ENCODE results near the gene NEDD4. TPM values are rescaled to one million over a fixed set of nuclear protein-coding genes. Genes with fewer than 3 reads are reported as not detected.

The NEDD4 gene
- total and polyA plus RNA-seq, 3 donors from 2014 or later = 3.7 to 8.3 (median 6.4) TPM

DNA sequence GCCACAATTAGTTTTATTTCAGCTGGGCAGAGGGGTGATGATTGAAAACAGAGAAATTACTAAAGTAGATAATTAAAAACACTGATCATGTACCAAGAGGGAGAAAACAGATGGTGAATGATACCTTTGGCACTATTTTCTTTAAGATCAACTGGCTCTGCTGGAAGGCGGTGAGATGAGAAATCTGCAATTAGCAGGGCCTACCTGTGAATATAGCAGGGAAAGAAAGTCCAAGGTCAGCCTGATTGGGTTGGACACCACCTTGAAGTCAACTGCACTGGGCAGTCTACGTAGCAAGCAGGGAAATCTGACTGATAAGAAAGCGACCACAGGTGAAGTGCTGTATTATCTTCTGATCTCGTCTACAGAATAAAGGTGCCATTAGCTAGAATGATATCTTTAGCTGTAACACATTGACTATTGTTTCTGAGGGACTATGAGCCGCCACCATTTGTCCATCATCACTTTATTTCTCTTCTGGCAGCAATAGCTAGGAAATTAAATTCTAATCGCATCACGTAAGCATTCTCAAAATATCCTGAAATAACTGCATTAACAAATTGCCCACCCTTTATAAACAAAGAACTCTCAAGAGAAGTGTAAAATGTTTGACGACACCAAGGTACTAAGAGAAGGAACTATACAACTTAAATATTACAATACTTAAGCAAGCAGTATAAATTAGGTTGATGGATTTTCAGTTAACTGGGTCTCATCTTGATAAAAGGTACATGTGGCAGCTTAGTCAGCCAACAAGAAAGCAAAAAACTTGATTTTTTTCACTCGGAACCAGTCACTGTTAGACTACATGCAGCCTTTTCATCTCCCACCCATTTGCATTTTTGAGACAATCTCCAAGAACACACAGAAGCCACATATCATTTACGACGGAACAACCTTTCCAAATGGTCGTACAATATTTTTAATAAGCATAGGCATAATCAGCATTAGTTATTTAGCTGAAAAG, 1.3 kb downstream of the NEDD4 start:
- Histone ChIP-seq H3K9me3 (no peaks in the 10 kb centered on the region), H3K4me3 (peak overlapping the region; percentile 87 to 88), H3K27me3 (no peaks in the 10 kb centered on the region), H3K27ac (peak overlapping the region; percentile 94 to 95), H3K4me1 (no peaks in the 10 kb centered on the region), H3K36me3 (ENCODE audit: low read depth, missing control alignments) (no peaks in the 10 kb centered on the region)
- intact Hi-C loops (cut with DNase I; ENCODE audit: low total_unique reads) = no loop called here
- TF ChIP-seq CTCF (IDR thresholded peaks at IDR 0.05) (no peak), POLR2A (IDR thresholded peaks at IDR 0.05) (no peak)
- WGBS, 2 donors = 32 to 45% methylated on average over 12 of the region's 12 CpGs
- DNase-seq = no peak

DNA sequence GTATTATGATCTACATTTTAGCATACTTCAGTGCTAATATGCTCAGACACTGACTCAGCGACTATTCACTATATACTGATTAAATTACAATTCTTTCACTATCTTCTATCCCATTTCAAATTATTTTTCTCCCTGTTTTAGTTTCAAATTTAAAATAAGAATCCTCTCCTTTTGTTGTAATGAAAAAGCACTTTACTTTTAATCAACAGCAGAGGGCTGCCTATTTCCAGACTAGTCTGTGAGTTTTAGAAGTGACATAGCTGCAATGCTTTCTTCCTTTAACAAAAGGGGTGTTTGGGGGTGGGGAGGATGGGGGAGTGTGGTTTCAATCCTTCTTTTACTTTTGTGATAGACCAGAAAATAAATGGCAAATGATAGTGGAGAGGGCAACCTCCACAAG, 2.4 kb downstream of the NEDD4 start:
- intact Hi-C loops (cut with DNase I; ENCODE audit: low total_unique reads) = no loop called here
- Histone ChIP-seq H3K4me3 (no peak overlapping the region), H3K9me3 (no peaks in the 10 kb centered on the region), H3K4me1 (no peaks in the 10 kb centered on the region), H3K36me3 (ENCODE audit: low read depth, missing control alignments) (no peaks in the 10 kb centered on the region), H3K27me3 (no peaks in the 10 kb centered on the region), H3K27ac (no peak overlapping the region)
- WGBS, 2 donors = 82 to 98% methylated on average over 1 of the region's 1 CpG
- DNase-seq = no peak
- TF ChIP-seq POLR2A (IDR thresholded peaks at IDR 0.05) (no peak), CTCF (IDR thresholded peaks at IDR 0.05) (no peak)

GRCh38 chr15:55990516-55990915, 2.9 kb downstream of the NEDD4 start:
- Histone ChIP-seq H3K36me3 (ENCODE audit: low read depth, missing control alignments) (no peaks in the 10 kb centered on the region), H3K9me3 (no peaks in the 10 kb centered on the region), H3K27ac (no peak overlapping the region), H3K27me3 (no peaks in the 10 kb centered on the region), H3K4me3 (no peak overlapping the region), H3K4me1 (no peaks in the 10 kb centered on the region)
- no peak for DNase-seq
- WGBS, 2 donors = 89 to 95% methylated on average over 2 of the region's 2 CpGs
- TF ChIP-seq POLR2A (IDR thresholded peaks at IDR 0.05) (no peak), CTCF (IDR thresholded peaks at IDR 0.05) (no peak)
- intact Hi-C loops (cut with DNase I; ENCODE audit: low total_unique reads) = no loop called here

DNA sequence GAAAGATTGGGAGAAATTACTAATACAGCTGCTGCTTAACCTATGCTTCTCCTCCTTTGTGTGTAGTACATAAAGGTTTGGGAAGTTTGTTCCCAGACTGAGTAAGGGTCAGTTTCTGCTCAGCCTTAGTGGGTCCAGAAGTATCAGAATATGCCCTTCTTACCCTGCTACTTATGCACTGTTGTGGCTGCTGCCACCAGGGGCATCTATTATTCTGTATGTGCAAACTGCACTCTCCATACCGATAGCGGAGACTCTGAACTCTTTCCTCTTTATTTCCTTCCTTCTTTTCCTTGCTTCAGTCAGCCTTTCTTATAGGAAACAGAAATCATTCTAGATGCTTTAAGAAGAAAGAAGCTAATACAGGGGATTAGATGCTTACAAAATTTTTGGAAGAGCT, 4.0 kb downstream of the NEDD4 start:
- Histone ChIP-seq H3K27me3 (no peaks in the 10 kb centered on the region), H3K9me3 (no peaks in the 10 kb centered on the region), H3K27ac (no peak overlapping the region), H3K4me1 (no peaks in the 10 kb centered on the region), H3K36me3 (ENCODE audit: low read depth, missing control alignments) (no peaks in the 10 kb centered on the region), H3K4me3 (no peak overlapping the region)
- intact Hi-C loops (cut with DNase I; ENCODE audit: low total_unique reads) = no loop called here
- no peak for DNase-seq
- TF ChIP-seq CTCF (IDR thresholded peaks at IDR 0.05) = no peak
- TF ChIP-seq POLR2A (IDR thresholded peaks at IDR 0.05) = no peak
- WGBS, 2 donors = 86 to 87% methylated on average over 2 of the region's 2 CpGs

Measured in testis (tissue), 3 donors.